ENCODE data around the gene QRICH2. TPM values are rescaled to one million over a fixed set of nuclear protein-coding genes. Genes with fewer than 3 reads are reported as not detected.
A peak's percentile ranks its signal among the peaks of the same experiment; 100 is the strongest.

The QRICH2 gene
- total and polyA plus RNA-seq, 9 of the 15 experiments (the other 6 are each of a cell fraction or from before 2014, with no cell fraction given), result 0.03 to 1.6 (median 0.81) TPM

GRCh38 chr17:76243826-76244679, 64.0 kb downstream of the QRICH2 start (continued):
- TF ChIP-seq E2F6 (IDR thresholded peaks at IDR 0.05; ENCODE audit: borderline replicate concordance in 1 of 2, extremely low read depth in 1 of 2, insufficient read depth in 1 of 2, insufficient read length in 1 of 2, low read depth in 1 of 2, low read length in 1 of 2, poor library complexity in 1 of 2, severe bottlenecking in 1 of 2) (peak in 1 of 2 experiments; percentile 19), CBFA2T3 (IDR thresholded peaks at IDR 0.05) (peak; percentile 35)

GRCh38 chr17:76241691-76242255, 66.3 kb downstream of the QRICH2 start:
- DNase-seq (ENCODE audit: extremely low read depth in 1 of 4, low spot score in 3 of 4) (no peak), ATAC-seq (no peak), FAIRE-seq (no peak)
- POLR2A ChIA-PET, result interaction anchor here (0.6 to 17.8 kb wide), 9 partner anchors 10 to 100 kb away, joined by 3 to 227 read pairs (median 5); partner anchors contain the start of gene UBALD2
- peaks cover 50% of the 10 kb centered on the region for H3K79me2 ChIP-seq (ENCODE audit: control insufficient read depth, insufficient read depth, low read length)
- no peaks in the 10 kb centered on the region for H4K20me1 ChIP-seq (replicated peaks; ENCODE audit: control insufficient read depth, insufficient read depth, low read length)
- H3K4me1 ChIP-seq (replicated peaks in 1 of 2; ENCODE audit: control insufficient read depth in 2 of 2, insufficient read depth in 2 of 2, low read length in 2 of 2), result peaks cover 33 to 36% of the 10 kb centered on the region in 2 experiments; a peak in 4 of 5 replicates
- CTCF ChIA-PET (ENCODE audit: low intra/inter-chr PET ratio), result no interaction called here
- intact Hi-C loops (cut with micrococcal nuclease) (no loop called here), in situ Hi-C loops (cut with MboI) (no loop called here)
- BruUV-seq (replicated peaks), result no TSS peak
- peak overlapping the region; percentile 91; the same call in 2 of the 3 replicates for H3K27ac ChIP-seq (ENCODE audit: extremely low read depth, low read depth, low read length)
- H3K9me3 ChIP-seq (replicated peaks; ENCODE audit: control insufficient read depth, insufficient read depth, low read depth, low read length), result no peaks in the 10 kb centered on the region
- no peak overlapping the region for H2AFZ ChIP-seq (ENCODE audit: low read depth, low read length)
- H3K27me3 ChIP-seq (ENCODE audit: control insufficient read depth in 2 of 2, insufficient read depth in 2 of 2, low read length in 2 of 2), result no peaks in the 10 kb centered on the region
- TF ChIP-seq NRF1 (conservative IDR thresholded peaks at IDR 0.05 in 1 of 2, IDR thresholded peaks at IDR 0.05 in 1 of 2) (no peak), MLLT1 (IDR thresholded peaks at IDR 0.05) (0 out of 4 replicates have a peak, but pooled peaks of 1 of the 2 experiments have one; percentile 2)
- H3K9me1 ChIP-seq (ENCODE audit: control insufficient read depth, insufficient read depth, low read length), result no peaks in the 10 kb centered on the region
- H3K4me3 ChIP-seq, result peak overlapping the region; percentile 62
- peak overlapping the region; percentile 93 for H3K4me2 ChIP-seq (ENCODE audit: insufficient read depth, low read length)
- 0 out of 3 replicates have a peak, but pooled peaks cover 3% of the 10 kb centered on the region for H3K36me3 ChIP-seq (ENCODE audit: control insufficient read depth, insufficient read depth, low read length)
- 69% methylated on average over 15 of the region's 15 CpGs for WGBS (ENCODE audit: insufficient coverage, low coverage, missing lambda C conversion rate)
- peak overlapping the region; percentile 83 to 88 for H3K9ac ChIP-seq (ENCODE audit: insufficient read depth in 1 of 2, low read depth in 2 of 2, low read length in 2 of 2)

Measured in K562 (cell line).